Measurements from ENCODE around the gene TBC1D19. TPM values are rescaled to one million over a fixed set of nuclear protein-coding genes. Genes with fewer than 3 reads are reported as not detected.

TBC1D19 gene
- total and polyA plus RNA-seq, 2 donors from 2014 or later = 10.8 to 19.1 TPM

GRCh38 chr4:26803211-26803861 lies 219.5 kb downstream of the TBC1D19 start:
- H3K36me3 ChIP-seq (ENCODE audit: control insufficient read depth in 2 of 3, insufficient read depth in 3 of 3, low read length in 3 of 3) = no peaks in the 10 kb centered on the region
- DNase-seq = peak in 3 of 5 donors; percentile 37 to 67 (median 55)
- H3K9me3 ChIP-seq (ENCODE audit: control insufficient read depth in 2 of 3, insufficient read depth in 1 of 3, low read length in 3 of 3) = no peaks in the 10 kb centered on the region
- TF ChIP-seq CTCF (IDR thresholded peaks at IDR 0.05; ENCODE audit: borderline replicate concordance, extremely low read depth, insufficient read depth) = no peak
- H3K27ac ChIP-seq (ENCODE audit: low read depth in 2 of 2, low read length in 2 of 2) = no peak overlapping the region
- no peak overlapping the region for H3K9ac ChIP-seq (ENCODE audit: low read length in 3 of 3)
- no peak for FAIRE-seq
- intact Hi-C loops (cut with DNase I) = no loop called here
- no peaks in the 10 kb centered on the region for H3K27me3 ChIP-seq (ENCODE audit: control insufficient read depth, insufficient read depth, low read length)
- peaks cover 0 to 2% (median 0%) of the 10 kb centered on the region in 3 donors for H3K4me1 ChIP-seq (ENCODE audit: control insufficient read depth in 2 of 3, insufficient read depth in 2 of 3, low read depth in 1 of 3, low read length in 3 of 3)
- no peak overlapping the region for H3K4me3 ChIP-seq (ENCODE audit: low read length in 3 of 3)

DNA sequence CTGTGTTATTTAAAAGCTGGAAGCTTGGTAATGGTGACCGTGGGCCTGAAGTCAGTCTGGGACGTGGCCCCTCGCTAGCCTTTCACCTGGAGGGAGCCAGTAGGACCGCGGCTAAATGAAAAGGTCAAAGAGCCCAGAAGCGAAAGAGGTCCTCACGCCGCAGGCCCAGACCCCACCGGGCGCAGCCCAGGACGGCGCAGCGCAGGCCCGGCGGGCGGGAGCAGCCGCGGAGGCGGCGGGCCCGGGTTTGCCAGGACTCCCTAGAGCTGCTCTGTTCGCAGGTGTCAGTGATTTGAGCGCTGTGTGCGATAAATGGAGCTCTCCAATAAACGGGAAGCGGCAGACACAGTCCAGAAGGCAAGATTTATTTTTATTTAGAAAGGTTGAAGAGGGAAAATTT lies 220.6 kb downstream of the TBC1D19 start:
- TF ChIP-seq CTCF (IDR thresholded peaks at IDR 0.05; ENCODE audit: borderline replicate concordance, extremely low read depth, insufficient read depth) = no peak
- no peaks in the 10 kb centered on the region for H3K27me3 ChIP-seq (ENCODE audit: control insufficient read depth, insufficient read depth, low read length)
- intact Hi-C loops (cut with DNase I) = no loop called here
- H3K9me3 ChIP-seq (ENCODE audit: control insufficient read depth in 2 of 3, insufficient read depth in 1 of 3, low read length in 3 of 3) = no peaks in the 10 kb centered on the region
- FAIRE-seq (no peak), DNase-seq (peak in 1 of 5 donors; percentile 57)
- no peak overlapping the region for H3K9ac ChIP-seq (ENCODE audit: low read length in 3 of 3)
- no peaks in the 10 kb centered on the region for H3K36me3 ChIP-seq (ENCODE audit: control insufficient read depth in 2 of 3, insufficient read depth in 3 of 3, low read length in 3 of 3)
- peaks cover 0 to 2% (median 0%) of the 10 kb centered on the region in 3 donors for H3K4me1 ChIP-seq (ENCODE audit: control insufficient read depth in 2 of 3, insufficient read depth in 2 of 3, low read depth in 1 of 3, low read length in 3 of 3)
- H3K4me3 ChIP-seq (ENCODE audit: low read length in 3 of 3) = no peak overlapping the region
- no peak overlapping the region for H3K27ac ChIP-seq (ENCODE audit: low read depth in 2 of 2, low read length in 2 of 2)

- peaks cover 0 to 2% (median 0%) of the 10 kb centered on the region in 3 donors for H3K4me1 ChIP-seq (ENCODE audit: control insufficient read depth in 2 of 3, insufficient read depth in 2 of 3, low read depth in 1 of 3, low read length in 3 of 3)
- H3K27me3 ChIP-seq (ENCODE audit: control insufficient read depth, insufficient read depth, low read length) = no peaks in the 10 kb centered on the region
- no peaks in the 10 kb centered on the region for H3K36me3 ChIP-seq (ENCODE audit: control insufficient read depth in 2 of 3, insufficient read depth in 3 of 3, low read length in 3 of 3)
- no peak for DNase-seq
- H3K9ac ChIP-seq (ENCODE audit: low read length in 3 of 3) = no peak overlapping the region
- H3K9me3 ChIP-seq (ENCODE audit: control insufficient read depth in 2 of 3, insufficient read depth in 1 of 3, low read length in 3 of 3) = no peaks in the 10 kb centered on the region
- H3K27ac ChIP-seq (ENCODE audit: low read depth in 2 of 2, low read length in 2 of 2) = no peak overlapping the region
- TF ChIP-seq CTCF (IDR thresholded peaks at IDR 0.05; ENCODE audit: borderline replicate concordance, extremely low read depth, insufficient read depth) = no peak
- FAIRE-seq = no peak
- no peak overlapping the region for H3K4me3 ChIP-seq (ENCODE audit: low read length in 3 of 3)
- intact Hi-C loops (cut with DNase I) = no loop called here
Observed at GRCh38 chr4:26804925-26805324, 221.0 kb downstream of the TBC1D19 start.

Other genes starting within 250 kb of the TBC1D19 start
- gene CCKAR, start 93.6 kb upstream of the TBC1D19 start, total RNA-seq = not detected
- gene CCKAR, start 93.6 kb upstream of the TBC1D19 start, polyA plus RNA-seq (ENCODE audit: insufficient read depth, low read depth, low replicate concordance) = 0.22 TPM